ENCODE data around the gene UCP1.

DNA sequence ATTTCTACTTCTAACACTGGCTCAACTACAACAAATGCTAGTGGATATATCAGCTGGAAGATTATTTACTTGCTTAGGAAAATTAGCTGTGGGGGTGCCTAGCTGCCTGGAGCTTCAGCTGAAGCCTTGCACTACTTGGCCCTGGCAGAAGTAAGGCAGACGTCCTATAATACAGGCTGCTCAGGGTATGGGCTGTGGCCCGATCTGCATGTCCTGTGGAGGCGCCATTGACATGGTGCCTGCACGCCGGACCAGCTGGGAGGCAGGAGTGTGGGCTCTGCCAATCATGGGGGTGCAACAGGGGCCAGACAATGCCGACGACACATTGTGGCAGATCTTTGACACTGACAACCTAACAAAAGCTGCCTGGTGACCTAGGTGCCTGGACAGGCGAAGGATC lies 31.6 kb upstream of the UCP1 start:
- TF ChIP-seq CTCF (IDR thresholded peaks at IDR 0.05) (no peak), POLR2A (IDR thresholded peaks at IDR 0.05) (no peak), POLR2AphosphoS5 (IDR thresholded peaks at IDR 0.05) (no peak)
